HPDE6-E6E7 (cell line): ENCODE results near the gene EBF3.

Experiments
- DNase-seq: peaks from one replicate; pipeline ENCODE4 v3.0.0; 2011; ENCODE audit warnings: missing footprints; ENCODE audit errors: extremely low spot score

EBF3 gene

DNA sequence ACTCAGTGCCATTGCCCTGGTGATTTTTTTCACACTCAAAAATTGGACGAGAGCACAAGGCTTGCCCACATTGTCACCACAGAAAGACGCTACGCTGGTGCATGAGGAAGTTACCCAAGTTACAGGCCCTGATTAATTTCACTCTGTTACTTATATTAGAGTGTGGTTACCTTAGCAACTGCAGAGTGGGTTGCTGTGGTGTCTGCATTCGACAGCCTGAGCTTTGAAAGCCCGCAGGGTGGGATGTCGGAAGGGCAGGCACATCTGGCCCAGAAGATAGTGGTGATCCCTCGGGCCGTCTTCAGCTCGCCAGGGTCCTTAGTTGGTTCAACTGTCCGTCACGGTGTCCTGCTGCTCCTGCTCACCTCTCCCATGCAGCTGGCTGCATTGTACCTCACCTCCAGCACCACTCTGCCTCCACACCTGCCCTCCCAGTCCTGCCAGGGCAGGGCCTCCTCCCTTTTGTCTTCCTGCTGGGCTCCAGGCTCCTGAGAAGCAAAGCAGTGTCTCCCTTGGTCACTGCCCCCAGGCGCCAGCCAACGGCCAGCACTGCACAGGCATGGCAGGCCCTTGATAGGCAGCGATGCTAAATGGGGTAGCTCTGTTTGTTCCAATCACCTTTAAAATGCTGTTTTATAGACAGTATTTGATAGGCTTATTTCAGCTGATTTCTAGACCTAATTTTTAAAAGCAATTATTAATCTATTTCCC lies 167.2 kb downstream of the EBF3 start:
- DNase-seq = no peak

DNA sequence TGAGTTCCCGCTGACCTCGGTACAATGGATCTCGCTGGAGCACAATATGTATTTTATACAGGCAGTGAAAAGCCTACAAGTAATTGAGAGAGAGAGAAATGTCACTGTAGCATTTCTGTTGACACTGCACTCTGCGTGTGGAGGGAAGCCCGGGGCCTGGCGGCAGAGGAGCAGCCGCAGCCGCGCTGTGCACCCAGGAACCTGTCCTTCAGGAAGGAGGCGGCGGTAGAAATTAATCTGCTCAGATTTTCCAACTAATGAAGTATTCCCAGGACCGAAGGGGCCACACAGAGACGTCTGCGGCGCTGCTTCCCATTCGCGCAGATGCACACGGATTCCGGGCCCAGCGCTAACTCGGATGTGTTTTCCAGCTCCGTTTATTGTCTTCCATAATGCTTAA lies 170.1 kb downstream of the EBF3 start:
- DNase-seq = no peak

DNA sequence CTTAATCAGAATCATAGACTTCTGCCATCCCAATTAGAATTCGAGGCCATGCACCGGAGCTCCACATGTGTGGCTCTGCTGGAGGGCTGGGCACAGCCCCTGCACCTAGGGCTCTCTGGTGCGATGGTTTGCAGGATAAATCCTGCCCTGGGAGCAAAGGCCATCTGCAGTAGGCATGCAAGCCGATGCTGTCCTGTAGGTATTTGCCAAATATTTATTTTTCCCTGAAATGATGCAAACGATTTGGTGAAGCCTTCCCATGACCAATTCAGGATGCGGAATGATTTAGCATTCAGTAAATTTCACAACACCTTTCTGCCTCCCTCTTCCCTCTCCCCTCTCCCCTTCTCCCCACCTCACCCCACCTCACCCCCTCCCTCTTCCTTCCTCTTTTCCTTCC lies 170.6 kb downstream of the EBF3 start:
- DNase-seq = no peak

DNA sequence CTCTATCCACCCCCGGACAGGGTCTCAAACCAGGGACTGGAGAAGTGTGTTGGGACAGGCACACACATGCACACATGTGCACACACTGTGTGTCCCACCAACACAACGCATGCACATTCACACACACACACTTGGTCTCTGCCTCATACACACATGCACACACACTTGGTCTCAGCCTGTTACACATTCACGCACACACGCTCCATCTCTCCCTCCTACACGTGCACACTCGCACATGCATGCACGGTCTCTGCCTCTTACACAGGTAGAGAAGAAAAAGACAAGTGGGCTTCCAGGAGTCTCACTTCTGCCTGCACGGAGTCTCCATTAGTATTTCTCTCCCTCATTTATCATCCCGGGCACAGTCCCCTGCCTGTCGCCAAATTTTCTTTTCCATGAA lies 171.2 kb downstream of the EBF3 start:
- DNase-seq = no peak

DNA sequence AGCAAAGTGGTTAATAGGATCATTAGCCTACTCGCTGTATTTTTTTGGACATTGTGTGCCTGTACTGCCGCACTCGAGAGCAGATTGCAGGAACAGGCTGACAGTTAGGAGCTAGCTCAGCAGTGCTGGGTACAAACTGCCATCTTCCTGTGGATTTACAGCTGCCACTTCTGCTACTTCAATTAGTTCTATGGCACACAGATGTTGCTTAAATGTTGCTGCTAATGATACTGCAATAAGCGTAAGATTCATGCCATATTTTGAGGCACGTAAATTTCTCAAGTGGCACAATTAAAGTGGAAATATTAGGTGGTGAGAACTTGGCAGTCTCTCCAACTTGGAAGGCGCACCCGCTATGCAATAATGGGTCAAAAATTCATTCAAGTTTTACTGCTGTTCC lies 171.9 kb downstream of the EBF3 start:
- DNase-seq = no peak

DNA sequence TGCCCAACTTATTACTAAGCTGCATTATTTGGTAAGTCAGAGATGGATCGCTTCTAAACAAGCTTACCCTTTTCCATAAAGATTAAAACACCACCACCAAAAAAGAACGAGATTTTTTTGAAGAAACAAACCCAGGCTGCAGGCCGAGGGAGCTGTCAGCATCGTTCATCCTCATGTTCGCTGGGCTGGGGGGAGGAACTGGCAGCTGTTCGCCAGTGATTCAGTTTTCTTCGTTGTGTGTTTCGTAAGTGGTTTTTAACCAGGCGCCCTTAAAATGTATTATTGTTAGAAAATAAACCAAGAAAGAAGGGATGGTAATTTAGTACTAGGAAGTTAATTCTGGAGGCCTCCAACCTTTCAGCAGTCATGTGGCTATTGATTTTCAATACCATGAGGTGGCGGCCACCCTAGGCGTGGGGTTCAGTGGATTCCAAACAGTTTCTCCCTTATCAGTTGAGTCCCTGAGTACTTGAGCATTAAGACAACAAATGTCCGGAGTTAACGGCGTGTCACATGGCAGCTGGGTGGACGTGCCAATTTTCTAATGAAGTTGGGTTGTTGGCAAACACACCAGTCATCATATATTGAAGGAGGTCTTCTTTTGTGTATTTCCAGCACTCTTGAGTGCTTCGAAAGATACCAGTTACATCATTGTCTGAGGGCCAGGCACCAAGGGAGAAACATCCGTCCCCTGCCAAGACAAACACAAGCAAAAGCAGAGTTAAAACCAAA lies 173.2 kb downstream of the EBF3 start:
- no peak for DNase-seq

DNA sequence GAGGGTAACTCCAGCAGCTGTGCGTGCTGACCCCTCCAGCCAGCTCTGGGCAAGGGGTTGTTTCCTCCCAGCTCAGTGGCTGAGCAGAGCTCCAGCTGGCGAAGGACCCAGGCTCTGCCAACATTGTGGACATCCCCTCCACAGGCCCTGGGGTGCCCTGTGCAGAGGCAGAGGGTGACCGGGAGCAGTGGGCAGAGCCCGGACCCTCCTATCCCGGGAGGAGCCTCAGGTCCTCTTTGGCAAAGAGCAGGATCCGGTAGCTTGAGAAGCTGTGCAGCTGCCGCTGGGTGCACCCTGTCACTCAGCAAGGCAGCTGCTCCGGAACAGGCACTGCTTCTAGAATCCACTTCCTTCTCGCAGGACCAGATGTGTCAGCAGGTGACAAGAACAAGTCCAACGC lies 175.9 kb downstream of the EBF3 start:
- no peak for DNase-seq

DNA sequence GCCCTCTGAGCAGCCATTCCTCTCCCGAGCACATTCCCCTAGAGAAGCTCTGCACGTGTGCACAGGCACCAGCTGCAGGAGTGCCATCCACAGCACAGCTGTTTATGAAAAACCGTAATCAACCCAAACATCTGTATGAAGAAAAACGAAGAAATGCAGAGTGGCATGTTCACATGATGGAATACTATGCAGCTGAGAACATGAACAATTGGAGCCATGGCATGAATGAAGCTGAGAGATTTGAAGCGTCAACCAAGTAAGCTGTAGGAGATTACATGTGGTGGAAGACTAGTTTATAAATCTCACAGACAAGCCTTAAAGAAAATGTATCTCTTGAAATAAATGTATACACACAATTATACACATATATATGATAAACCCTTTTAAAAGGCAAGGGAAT lies 176.5 kb downstream of the EBF3 start:
- DNase-seq = no peak

DNA sequence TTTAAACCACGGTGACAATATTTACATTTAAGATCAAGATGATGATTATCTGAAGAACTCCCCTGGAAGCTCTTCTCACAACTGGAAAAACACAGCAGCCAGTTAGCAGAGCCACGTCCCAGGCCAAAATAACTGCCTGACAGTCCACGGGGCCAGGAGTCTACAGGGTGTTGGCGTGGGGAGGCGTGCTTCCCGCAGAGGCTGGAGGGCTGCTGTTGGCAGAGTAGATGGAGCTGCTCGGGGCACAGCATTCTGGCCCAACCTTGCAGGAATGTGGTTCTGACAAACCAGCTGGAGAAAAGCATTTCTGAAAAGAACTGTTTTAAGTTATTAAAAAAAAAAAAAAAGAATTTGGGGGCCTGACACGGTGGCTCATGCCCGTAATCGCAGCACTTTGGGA lies 177.9 kb downstream of the EBF3 start:
- no peak for DNase-seq

DNA sequence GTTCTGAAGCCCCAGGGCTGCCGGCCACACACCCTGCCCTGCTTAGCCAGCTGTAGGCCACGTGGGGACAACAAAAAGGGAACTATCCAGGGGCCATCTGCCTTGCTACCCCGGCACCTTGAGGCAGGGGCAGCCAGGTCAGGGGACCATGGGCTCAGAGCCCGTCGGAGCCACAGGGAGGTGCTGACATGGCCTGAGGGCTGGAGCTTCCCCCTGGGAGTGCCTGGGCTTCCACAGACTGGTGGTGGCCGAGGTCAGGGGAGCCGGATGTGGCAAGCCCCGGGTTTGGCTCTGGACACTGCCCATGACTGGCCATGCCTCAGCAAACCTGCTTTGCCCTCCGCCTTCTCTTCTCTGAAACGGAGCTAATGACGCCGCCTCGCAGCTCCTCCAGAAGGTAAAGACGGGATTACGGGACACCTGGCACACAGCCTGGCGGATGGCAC lies 178.5 kb downstream of the EBF3 start:
- no peak for DNase-seq
